ENCODE measurements around the gene R3HDM2.

DNA sequence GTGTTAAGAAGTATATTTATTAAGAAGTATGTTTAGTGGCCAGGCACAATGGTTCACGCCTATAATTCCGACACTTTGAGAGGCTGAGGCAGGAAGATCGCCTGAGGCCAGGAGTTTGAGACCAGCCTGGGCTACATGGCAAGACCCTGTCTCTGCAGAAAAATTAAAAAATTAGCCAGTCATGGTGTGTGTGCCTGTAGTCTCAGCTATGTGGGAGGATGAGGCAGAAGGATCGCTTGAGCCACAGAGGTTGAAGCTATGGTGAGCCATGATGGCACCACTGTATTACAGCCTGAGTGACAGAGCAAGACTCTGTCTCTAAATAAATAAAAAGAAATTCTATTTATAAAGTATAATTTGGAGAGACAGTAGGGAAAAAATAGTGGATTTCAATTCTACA, 20.3 kb downstream of the R3HDM2 start:
- TF ChIP-seq, protein P1, sequence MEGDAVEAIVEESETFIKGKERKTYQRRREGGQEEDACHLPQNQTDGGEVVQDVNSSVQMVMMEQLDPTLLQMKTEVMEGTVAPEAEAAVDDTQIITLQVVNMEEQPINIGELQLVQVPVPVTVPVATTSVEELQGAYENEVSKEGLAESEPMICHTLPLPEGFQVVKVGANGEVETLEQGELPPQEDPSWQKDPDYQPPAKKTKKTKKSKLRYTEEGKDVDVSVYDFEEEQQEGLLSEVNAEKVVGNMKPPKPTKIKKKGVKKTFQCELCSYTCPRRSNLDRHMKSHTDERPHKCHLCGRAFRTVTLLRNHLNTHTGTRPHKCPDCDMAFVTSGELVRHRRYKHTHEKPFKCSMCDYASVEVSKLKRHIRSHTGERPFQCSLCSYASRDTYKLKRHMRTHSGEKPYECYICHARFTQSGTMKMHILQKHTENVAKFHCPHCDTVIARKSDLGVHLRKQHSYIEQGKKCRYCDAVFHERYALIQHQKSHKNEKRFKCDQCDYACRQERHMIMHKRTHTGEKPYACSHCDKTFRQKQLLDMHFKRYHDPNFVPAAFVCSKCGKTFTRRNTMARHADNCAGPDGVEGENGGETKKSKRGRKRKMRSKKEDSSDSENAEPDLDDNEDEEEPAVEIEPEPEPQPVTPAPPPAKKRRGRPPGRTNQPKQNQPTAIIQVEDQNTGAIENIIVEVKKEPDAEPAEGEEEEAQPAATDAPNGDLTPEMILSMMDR (IDR thresholded peaks at IDR 0.05) = no peak
- no peak for TF ChIP-seq EZH2 (IDR thresholded peaks at IDR 0.05; ENCODE audit: borderline replicate concordance, insufficient read depth, low read depth, low read length, poor library complexity, severe bottlenecking)

All from B cell (primary cell).